Right atrium auricular region (tissue), 2 donors: Measurements from ENCODE around the gene SSTR5. TPM values are rescaled to one million over a fixed set of nuclear protein-coding genes. Genes with fewer than 3 reads are reported as not detected.
A peak's percentile ranks its signal among the peaks of the same experiment; 100 is the strongest.

ENCODE experiments used
- DNase-seq: peaks from one replicate; pipeline ENCODE4 v3.0.0-alpha.2; 2019; ENCODE audit warnings: low spot score
- H3K27ac ChIP-seq, 2 donors: fragments of 200-600 bp; sonication (generic); 1 replicate in 1 of 2; 2 replicates in 1 of 2; pipeline ENCODE4 v1.5.1; 2016 to 2019
- H3K27me3 ChIP-seq, 2 donors: fragments of 200-600 bp; sonication (generic); one replicate each; pipeline versions ENCODE4 v1.5.1 to v1.6.0; 2017 to 2019
- H3K36me3 ChIP-seq: fragments of 200-600 bp; sonication (generic); one replicate; pipeline ENCODE4 v1.5.1; 2016
- H3K4me1 ChIP-seq, 2 donors: fragments of 200-600 bp; sonication (generic); one replicate each; pipeline versions ENCODE4 v1.5.1 to v1.6.0; 2017 to 2019
- H3K4me3 ChIP-seq, 2 donors: fragments of 200-600 bp; sonication (generic); 1 replicate in 1 of 2; 2 replicates in 1 of 2; pipeline ENCODE4 v1.5.1; 2017 to 2019; ENCODE audit warnings: mild to moderate bottlenecking in 1 of 2, moderate library complexity in 1 of 2
- H3K9me3 ChIP-seq, 2 donors: fragments of 200-600 bp; sonication (generic); one replicate each; pipeline ENCODE4 v1.5.1; 2019
- total RNA-seq, 2 donors: library from RNA; depleted of rRNA; stranded (reverse); fragments of >200 nt; gene quantifications; one replicate each; pipeline ENCODE4 v1.1.0, GENCODE V29; 2016
- TF ChIP-seq, protein P1 (sequence below), 2 donors: fragments of 200-600 bp; sonication (generic); IDR thresholded peaks; one replicate each; pipeline ENCODE4 v1.5.1; 2019; ENCODE audit warnings: antibody characterized with exemption in 2 of 2

Gene SSTR5
- total RNA-seq, 2 donors from 2014 or later = 2.7 to 14.1 TPM

DNA sequence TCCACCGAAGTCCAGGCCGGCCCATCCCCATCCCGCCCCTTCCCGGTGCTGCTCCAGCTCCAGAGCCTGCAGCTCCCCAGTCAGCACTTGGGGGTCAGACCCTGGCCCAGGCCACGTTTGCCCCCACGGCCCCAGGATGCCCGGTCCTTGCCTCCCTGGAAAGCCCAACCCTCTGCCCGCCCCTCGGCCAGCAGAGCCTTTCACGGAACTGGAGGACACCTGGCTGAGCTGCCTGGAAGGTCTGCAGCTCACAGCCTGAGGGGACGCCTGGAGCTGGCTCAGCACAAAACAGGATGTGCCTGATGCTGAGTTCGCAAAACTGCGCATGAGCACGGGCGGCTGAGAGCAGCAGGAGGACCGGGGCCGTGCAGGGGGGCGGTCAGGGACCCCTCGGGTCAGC, 29.7 kb upstream of the SSTR5 start:
- no peak for DNase-seq
- Histone ChIP-seq H3K9me3 (no peaks in the 10 kb centered on the region), H3K36me3 (no peaks in the 10 kb centered on the region), H3K4me3 (no peak overlapping the region), H3K27me3 (no peaks in the 10 kb centered on the region), H3K27ac (no peak overlapping the region), H3K4me1 (peaks cover 0 to 21% of the 10 kb centered on the region in 2 donors)
- TF ChIP-seq, protein P1, sequence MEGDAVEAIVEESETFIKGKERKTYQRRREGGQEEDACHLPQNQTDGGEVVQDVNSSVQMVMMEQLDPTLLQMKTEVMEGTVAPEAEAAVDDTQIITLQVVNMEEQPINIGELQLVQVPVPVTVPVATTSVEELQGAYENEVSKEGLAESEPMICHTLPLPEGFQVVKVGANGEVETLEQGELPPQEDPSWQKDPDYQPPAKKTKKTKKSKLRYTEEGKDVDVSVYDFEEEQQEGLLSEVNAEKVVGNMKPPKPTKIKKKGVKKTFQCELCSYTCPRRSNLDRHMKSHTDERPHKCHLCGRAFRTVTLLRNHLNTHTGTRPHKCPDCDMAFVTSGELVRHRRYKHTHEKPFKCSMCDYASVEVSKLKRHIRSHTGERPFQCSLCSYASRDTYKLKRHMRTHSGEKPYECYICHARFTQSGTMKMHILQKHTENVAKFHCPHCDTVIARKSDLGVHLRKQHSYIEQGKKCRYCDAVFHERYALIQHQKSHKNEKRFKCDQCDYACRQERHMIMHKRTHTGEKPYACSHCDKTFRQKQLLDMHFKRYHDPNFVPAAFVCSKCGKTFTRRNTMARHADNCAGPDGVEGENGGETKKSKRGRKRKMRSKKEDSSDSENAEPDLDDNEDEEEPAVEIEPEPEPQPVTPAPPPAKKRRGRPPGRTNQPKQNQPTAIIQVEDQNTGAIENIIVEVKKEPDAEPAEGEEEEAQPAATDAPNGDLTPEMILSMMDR (IDR thresholded peaks at IDR 0.05) = no peak

DNA sequence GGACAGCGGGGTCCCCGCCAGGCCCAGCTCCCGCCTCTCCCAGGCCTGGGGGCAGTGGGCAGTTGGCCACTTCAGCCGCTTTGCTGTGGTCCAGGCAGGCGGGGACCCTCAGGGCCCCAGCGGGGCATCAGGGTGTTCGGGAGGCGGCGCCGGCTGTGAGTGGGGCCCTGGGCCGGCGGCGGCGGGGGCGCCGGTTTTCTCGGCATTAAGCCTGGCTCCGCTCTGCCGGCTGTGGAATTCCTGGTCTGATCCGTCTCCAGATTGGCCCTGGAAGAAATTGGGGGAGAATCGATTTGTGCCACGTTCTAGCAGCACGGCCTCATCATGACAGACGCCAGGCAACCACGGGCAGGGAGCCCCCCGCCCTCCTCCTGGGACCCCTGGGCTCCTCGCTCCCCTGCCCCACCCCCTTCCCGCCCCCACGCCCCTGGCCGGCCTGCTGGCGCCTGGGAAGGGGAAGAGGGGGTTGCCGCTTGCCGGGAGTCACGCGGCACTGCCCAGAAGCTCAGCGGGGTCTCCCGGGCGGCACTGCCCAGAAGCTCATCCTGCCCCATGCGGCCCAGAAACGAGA, 28.6 kb upstream of the SSTR5 start:
- no peaks in the 10 kb centered on the region for H3K36me3 ChIP-seq
- H3K27ac ChIP-seq = no peak overlapping the region
- H3K4me3 ChIP-seq = no peak overlapping the region
- no peak for DNase-seq
- TF ChIP-seq, protein P1 (IDR thresholded peaks at IDR 0.05) = no peak
- no peaks in the 10 kb centered on the region for H3K9me3 ChIP-seq
- peaks cover 0 to 29% of the 10 kb centered on the region in 2 donors for H3K4me1 ChIP-seq
- no peaks in the 10 kb centered on the region for H3K27me3 ChIP-seq

DNA sequence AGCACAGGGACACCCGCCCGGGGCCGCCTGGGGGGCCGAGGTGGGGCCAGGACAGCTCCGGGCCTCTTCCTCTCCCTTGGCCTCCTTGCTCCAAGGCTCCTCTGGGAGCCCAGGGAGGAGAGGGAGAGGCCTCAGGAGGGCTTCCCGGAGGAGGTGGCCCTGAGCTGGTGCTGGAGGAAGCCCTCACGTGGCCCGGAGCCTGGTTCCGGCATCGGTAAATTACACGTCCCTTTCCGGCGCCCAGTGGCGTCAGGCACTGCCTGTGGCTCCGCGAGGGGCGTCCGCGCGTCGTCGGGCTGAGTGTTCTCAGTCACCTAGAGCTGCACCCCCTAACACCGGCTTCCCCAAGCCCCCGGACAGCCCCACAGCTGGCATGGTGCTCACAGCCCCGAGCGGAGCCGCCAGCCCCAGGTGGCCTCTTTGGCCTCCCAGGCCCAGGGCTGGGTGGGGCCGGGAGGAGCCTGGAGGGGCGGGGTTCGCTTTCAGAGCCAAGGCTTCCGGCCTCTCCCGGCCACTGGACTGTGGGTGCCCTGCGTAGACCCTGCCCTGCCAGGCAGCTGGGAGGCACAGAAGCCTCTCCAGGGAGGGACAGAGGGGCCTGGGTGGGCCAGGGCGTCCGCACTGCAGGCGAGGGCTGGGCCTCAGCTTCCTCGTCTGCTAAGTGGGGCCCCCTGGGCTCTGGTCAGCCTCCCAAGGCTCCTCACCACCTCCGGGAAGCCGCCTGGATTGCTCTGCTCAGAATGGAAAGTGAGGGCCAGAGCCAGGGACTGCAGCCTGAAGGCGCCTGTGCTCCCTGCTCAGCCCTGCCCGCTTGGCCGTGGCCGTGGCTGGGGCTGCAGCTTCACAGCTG, 27.9 kb upstream of the SSTR5 start:
- no peak overlapping the region for H3K27ac ChIP-seq
- H3K4me3 ChIP-seq = no peak overlapping the region
- H3K9me3 ChIP-seq = no peaks in the 10 kb centered on the region
- peaks cover 0 to 29% of the 10 kb centered on the region in 2 donors for H3K4me1 ChIP-seq
- H3K36me3 ChIP-seq = no peaks in the 10 kb centered on the region
- H3K27me3 ChIP-seq = no peaks in the 10 kb centered on the region
- DNase-seq = no peak
- TF ChIP-seq, protein P1 (IDR thresholded peaks at IDR 0.05) = no peak

DNA sequence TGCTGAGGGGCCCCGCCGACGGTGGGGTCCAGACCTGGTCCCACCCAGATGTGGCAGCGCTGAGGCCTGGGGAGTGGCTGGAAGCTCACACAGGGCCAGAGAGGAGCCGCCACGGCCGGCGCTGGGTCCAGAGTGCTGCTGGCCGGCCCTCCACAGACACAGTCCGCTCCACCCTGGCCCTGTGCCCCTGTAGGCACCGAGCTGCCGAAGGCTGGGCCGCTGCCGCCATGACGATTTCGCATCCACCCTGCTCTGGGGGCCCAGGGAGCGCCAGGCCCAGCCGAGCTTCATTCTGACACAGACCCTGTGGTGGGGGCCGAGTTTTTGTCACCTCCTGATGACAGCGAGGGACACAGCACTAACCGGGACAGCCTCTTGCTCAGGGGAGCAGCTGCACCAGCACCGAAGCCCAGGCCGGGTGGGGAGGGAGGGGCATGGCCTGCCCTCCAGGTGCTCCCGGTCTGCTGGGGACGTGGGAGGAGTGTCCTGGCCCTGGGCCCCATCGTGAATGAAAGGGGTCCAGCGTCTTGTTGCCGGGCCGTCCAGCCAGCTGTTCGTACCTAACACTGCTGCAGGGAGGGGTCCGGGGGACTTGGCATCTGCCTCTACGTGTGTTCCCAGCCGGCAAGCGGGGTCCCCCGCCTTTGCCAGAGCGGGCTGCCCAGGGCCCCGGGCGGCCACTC, 27.1 kb upstream of the SSTR5 start:
- TF ChIP-seq, protein P1 (IDR thresholded peaks at IDR 0.05) = no peak
- Histone ChIP-seq H3K36me3 (no peaks in the 10 kb centered on the region), H3K9me3 (no peaks in the 10 kb centered on the region), H3K27me3 (no peaks in the 10 kb centered on the region), H3K27ac (peak overlapping the region in 1 of 2 donors; percentile 4), H3K4me1 (peaks cover 0 to 29% of the 10 kb centered on the region in 2 donors), H3K4me3 (peak overlapping the region in 1 of 2 donors; percentile 4)
- no peak for DNase-seq

DNA sequence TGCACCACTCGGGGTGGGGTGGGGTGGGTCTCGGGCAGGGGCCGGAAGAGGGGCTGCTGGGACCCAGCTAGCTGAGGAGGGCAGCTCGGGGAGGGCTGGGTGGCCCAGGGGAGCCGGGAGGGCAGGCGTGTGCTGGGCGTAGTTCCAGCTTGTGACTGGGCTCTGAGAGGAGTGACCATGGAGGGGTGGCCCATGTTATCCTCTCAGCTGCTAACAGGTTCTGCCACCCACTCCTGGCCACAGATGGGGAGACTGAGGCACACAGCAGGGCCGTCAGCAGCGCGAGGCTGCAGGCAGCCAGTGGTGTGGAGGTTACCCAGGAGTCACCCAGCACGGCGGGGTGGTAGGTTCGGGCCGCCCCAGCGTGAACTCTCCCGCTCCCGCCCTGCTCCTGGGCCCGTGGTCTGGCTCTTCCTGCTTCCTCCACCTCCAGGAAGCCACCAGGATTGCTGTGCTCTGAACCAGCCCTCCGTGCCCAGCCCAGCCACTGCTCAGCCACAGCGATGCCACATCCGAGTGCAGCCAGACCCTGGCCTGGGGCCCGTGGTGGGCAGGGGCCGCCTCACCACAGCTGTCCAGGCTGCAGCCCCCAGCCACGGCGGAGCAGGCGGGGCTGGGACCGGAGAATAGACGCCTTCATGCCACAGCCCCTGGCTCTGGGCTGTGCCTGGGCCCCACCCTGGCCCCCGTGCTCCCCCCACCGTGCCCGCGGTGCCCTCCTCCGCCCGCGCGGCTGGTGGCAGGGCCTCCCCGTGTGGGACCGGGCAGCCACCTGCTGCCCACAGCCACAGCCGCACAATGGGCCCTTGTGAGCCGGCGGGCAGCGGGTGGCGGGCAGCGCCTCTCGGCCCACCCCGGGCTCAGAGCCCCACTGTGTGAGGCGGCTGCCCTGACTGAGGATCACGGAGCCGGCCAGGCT, 26.3 kb upstream of the SSTR5 start:
- no peaks in the 10 kb centered on the region for H3K36me3 ChIP-seq
- TF ChIP-seq, protein P1 (IDR thresholded peaks at IDR 0.05) = no peak
- no peak for DNase-seq
- no peak overlapping the region for H3K4me3 ChIP-seq
- H3K27ac ChIP-seq = no peak overlapping the region
- no peaks in the 10 kb centered on the region for H3K9me3 ChIP-seq
- H3K27me3 ChIP-seq = no peaks in the 10 kb centered on the region
- peaks cover 0 to 29% of the 10 kb centered on the region in 2 donors for H3K4me1 ChIP-seq
